Mesothelial cell of epicardium (in vitro differentiated cells): Measurements from ENCODE around the gene CCDC197. TPM values are rescaled to one million over a fixed set of nuclear protein-coding genes. Genes with fewer than 3 reads are reported as not detected.

ENCODE experiments used
- DNase-seq, 2 experiments: peaks; one replicate each; pipeline ENCODE4 v3.0.0; 2021; ENCODE audit warnings: low spot score in 2 of 2; ENCODE audit not compliant: unreplicated experiment in 2 of 2
- H3K27ac Mint-ChIP-seq: 2 replicates; pipeline ENCODE4 v1.8.0; 2021; ENCODE audit warnings: mixed read lengths
- H3K27me3 Mint-ChIP-seq: 2 replicates; pipeline ENCODE4 v1.8.0; 2021; ENCODE audit warnings: low read depth, mixed read lengths
- H3K36me3 Mint-ChIP-seq: 2 replicates; pipeline ENCODE4 v1.8.0; 2021; ENCODE audit warnings: mixed read lengths
- H3K4me1 Mint-ChIP-seq: 2 replicates; pipeline ENCODE4 v1.8.0; 2021; ENCODE audit warnings: mixed read lengths
- H3K4me3 Mint-ChIP-seq: 2 replicates; pipeline ENCODE4 v1.8.0; 2021; ENCODE audit warnings: mild to moderate bottlenecking, moderate library complexity, mixed read lengths
- H3K9me3 Mint-ChIP-seq: 2 replicates; pipeline ENCODE4 v1.8.0; 2021; ENCODE audit warnings: mixed read lengths
- total RNA-seq: library from RNA; stranded (reverse); gene quantifications from 3 replicates; pipeline ENCODE4 v1.2.1, GENCODE V29; 2021
- TF ChIP-seq, protein P1 (sequence below): fragments of 200-600 bp; sonication (generic); IDR thresholded peaks from one replicate; pipeline ENCODE4 v1.5.0; 2021; ENCODE audit warnings: antibody characterized with exemption; ENCODE audit not compliant: unreplicated experiment

CCDC197 gene
- total RNA-seq, 1 donor from 2014 or later, result not detected

- peaks cover 3% of the 10 kb centered on the region for H3K27me3 Mint-ChIP-seq
- TF ChIP-seq, protein P1, sequence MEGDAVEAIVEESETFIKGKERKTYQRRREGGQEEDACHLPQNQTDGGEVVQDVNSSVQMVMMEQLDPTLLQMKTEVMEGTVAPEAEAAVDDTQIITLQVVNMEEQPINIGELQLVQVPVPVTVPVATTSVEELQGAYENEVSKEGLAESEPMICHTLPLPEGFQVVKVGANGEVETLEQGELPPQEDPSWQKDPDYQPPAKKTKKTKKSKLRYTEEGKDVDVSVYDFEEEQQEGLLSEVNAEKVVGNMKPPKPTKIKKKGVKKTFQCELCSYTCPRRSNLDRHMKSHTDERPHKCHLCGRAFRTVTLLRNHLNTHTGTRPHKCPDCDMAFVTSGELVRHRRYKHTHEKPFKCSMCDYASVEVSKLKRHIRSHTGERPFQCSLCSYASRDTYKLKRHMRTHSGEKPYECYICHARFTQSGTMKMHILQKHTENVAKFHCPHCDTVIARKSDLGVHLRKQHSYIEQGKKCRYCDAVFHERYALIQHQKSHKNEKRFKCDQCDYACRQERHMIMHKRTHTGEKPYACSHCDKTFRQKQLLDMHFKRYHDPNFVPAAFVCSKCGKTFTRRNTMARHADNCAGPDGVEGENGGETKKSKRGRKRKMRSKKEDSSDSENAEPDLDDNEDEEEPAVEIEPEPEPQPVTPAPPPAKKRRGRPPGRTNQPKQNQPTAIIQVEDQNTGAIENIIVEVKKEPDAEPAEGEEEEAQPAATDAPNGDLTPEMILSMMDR, result no peak
- H3K4me1 Mint-ChIP-seq, result peaks cover 11% of the 10 kb centered on the region
- H3K9me3 Mint-ChIP-seq, result no peaks in the 10 kb centered on the region
- no peak overlapping the region for H3K27ac Mint-ChIP-seq
- DNase-seq, result no peak
- H3K4me3 Mint-ChIP-seq, result no peak overlapping the region
- H3K36me3 Mint-ChIP-seq, result no peaks in the 10 kb centered on the region
These were observed 16.5 kb upstream of the CCDC197 start for GRCh38 chr14:93980456-93981201.

DNA sequence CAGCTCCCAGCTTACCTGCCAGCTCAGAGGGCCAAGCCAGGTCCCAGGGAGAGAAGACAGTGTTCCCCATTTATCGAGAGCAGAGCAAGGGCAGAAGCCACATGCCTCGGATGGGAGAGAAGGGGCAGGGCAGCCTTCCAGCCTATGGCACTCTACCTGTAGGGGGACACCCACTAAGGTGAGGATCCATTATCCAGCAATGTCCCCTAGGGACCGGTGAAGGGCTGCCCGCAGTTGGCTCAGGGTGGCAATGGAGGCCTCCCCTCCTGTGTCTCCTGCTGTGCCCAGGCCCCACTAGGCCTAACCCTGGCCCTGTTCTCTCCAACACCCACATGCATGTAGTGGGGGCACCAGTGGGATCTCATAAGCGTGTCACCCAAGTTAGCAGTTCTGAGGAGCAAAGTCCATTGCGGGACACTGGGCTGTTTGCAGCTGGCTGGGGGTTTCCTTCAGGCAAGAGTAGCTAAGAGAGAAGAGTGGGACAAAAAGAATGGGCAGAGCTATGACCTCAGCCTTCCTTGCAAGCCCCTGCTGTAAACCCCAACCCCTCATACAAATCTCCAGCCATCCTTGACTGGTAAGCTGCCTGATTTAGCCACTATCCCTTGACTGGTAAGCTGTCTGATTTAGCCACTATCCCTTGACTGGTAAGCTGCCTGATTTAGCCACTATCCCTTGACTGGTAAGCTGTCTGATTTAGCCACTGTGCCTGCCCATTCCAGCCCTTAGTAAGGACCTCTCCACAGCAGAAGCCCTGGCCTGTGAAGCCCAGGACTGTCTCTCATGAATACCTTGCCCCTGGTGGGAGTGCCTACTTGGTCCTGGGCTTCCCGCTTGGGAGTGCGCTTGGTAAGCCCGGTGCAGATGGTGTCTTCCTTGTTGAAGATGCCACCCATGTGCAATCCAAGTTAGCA is 15.5 kb upstream of the CCDC197 start:
- Mint-ChIP-seq H3K36me3 (no peaks in the 10 kb centered on the region), H3K27ac (no peak overlapping the region), H3K4me3 (no peak overlapping the region), H3K4me1 (peaks cover 16% of the 10 kb centered on the region), H3K27me3 (peaks cover 3% of the 10 kb centered on the region), H3K9me3 (no peaks in the 10 kb centered on the region)
- DNase-seq, result no peak
- TF ChIP-seq, protein P1, result no peak

DNA sequence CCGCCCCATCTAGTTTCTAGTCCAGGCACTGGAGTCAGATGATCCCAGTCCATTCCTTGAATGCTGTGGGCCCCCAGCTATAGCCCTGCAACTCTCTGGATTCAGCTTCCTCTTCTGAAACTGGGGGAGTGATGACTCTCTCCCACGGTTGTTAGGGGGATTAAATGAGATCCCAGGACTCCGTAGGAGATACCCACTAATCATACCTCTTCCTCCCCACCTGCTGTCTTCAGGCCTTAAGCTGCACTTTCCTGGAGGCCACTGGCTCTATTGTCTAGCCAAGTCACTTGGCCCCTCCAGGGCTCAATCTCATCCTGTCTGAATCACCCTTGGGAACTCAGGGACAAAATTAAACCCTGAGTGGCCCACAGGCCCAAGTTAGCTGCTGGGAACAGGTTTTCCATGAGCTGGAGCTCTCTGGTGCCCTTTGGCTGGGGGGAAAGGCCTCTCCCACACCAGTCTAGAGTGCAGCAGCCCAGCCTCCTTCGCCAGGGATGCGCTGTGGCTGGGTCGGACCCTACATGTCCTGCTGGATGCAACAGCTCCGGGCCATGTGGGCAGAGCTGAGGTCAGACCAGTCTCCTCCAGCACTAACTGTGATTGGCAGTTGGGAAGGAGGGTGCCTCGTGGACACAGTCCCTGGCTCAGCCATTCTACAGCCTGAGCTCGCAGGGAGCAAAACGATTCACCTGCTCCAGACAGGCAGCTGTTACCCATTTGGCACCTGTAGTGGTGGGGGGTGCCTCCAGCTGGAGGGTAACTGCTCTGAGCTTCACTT is 14.7 kb upstream of the CCDC197 start:
- no peaks in the 10 kb centered on the region for H3K9me3 Mint-ChIP-seq
- H3K4me3 Mint-ChIP-seq, result no peak overlapping the region
- H3K27me3 Mint-ChIP-seq, result no peaks in the 10 kb centered on the region
- no peak overlapping the region for H3K27ac Mint-ChIP-seq
- TF ChIP-seq, protein P1, result no peak
- peaks cover 22% of the 10 kb centered on the region for H3K4me1 Mint-ChIP-seq
- no peaks in the 10 kb centered on the region for H3K36me3 Mint-ChIP-seq
- no peak for DNase-seq

DNA sequence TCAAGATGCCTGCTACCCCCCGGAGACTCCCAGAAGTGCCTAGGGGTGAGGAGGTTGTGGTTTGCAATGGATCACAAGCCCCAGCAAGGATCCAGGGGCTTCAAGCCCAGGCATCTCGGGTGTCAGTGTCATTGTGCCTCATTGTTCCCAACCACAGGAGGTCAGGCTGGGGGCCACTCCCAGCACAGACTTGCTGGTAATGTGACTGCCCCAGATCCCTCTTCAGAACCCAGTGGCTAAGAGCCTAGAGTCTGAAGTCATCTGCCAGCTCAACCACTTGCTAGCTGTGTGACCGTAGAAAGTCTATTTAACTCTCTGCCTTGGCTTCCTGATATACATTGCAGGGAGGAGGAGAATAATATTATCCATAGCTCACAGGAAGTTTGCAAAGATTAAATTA is 13.0 kb upstream of the CCDC197 start:
- DNase-seq, result no peak
- Mint-ChIP-seq H3K4me3 (no peak overlapping the region), H3K9me3 (no peaks in the 10 kb centered on the region), H3K27ac (no peak overlapping the region), H3K27me3 (no peaks in the 10 kb centered on the region), H3K36me3 (no peaks in the 10 kb centered on the region), H3K4me1 (peaks cover 24% of the 10 kb centered on the region)
- TF ChIP-seq, protein P1, result no peak

GRCh38 chr14:93984987-93985410 is 12.1 kb upstream of the CCDC197 start:
- Mint-ChIP-seq H3K27ac (peak overlapping the region; percentile 73), H3K4me1 (peaks cover 24% of the 10 kb centered on the region), H3K4me3 (no peak overlapping the region), H3K9me3 (no peaks in the 10 kb centered on the region), H3K27me3 (no peaks in the 10 kb centered on the region), H3K36me3 (no peaks in the 10 kb centered on the region)
- DNase-seq, result peak in 1 of 2 experiments; percentile 54
- TF ChIP-seq, protein P1, result no peak
